NCI-H1694 (cell line): ENCODE results near the gene KCTD13.
"Not testable (repeated sequence)": the region's sequence is repeated elsewhere in the genome, so short reads cannot be mapped to it uniquely, and the experiment has no call there.

Experiments
- DNase-seq: peaks from one replicate; lab custom pipeline; 2025; lab: John Stamatoyannopoulos, UW

Gene KCTD13

GRCh38 chr16:29877266-29877961 lies 48.6 kb downstream of the KCTD13 start:
- DNase-seq: no peak

- no peak for DNase-seq
These were observed 49.3 kb downstream of the KCTD13 start for GRCh38 chr16:29876594-29877249.

GRCh38 chr16:29876217-29876593 lies 49.8 kb downstream of the KCTD13 start:
- no peak for DNase-seq

GRCh38 chr16:29875206-29875605 lies 50.8 kb downstream of the KCTD13 start:
- DNase-seq: no peak

- no peak for DNase-seq
These were observed 52.7 kb downstream of the KCTD13 start for GRCh38 chr16:29873319-29873718.

DNA sequence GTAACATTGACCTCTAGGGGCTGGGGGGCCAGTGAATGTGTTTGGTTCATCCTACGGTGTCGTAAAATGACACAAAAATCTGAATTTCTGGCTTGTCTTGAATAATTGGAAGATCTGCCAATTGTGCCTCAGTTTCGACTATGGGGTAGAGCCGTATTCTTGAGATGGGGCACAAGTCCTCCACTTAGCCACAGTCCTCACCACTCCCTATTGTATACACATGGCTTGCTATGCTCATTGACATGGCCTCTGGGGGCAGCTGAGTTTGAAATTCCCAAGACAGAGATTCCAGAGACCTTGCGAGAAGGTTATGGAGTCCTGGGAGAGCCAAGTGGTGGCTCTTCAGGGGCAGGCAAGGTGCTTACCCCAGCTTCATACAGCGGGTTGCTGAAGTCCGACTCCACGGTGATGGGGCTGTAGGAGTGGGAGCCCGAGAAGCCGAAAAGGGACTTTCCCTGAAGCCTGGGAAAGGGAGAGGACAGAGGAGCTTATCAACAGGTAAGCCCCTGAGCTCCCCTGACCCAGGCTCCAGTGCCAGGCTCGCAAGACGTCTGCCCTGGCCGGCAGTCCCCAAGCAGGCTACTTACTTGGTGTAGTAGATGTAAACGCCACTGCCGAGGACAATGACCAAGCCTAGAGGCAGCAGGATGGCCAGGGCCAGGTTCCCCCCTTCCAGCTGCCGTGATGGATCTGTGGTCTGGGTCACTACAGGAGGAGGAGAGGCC lies 54.0 kb downstream of the KCTD13 start:
- no peak for DNase-seq

DNA sequence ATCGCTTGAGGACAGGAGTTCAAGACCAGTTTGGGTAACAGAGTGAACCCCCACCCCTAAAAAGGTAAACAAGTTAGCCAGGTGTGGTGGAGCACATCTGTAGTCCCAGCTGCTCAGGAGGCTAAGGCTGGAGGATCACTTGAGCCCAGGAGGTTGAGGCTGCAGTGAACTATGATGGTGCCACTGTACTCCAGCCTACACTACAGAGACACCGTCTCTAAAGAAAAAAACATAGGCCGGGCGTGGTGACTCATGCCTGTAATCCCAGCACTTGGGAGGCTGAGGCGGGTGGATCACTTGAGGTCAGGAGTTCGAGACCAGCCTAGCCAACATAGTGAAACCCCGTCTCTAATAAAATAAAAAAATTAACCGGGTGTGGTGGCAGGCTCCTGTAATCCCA lies 57.0 kb downstream of the KCTD13 start:
- DNase-seq: not testable (repeated sequence)

DNA sequence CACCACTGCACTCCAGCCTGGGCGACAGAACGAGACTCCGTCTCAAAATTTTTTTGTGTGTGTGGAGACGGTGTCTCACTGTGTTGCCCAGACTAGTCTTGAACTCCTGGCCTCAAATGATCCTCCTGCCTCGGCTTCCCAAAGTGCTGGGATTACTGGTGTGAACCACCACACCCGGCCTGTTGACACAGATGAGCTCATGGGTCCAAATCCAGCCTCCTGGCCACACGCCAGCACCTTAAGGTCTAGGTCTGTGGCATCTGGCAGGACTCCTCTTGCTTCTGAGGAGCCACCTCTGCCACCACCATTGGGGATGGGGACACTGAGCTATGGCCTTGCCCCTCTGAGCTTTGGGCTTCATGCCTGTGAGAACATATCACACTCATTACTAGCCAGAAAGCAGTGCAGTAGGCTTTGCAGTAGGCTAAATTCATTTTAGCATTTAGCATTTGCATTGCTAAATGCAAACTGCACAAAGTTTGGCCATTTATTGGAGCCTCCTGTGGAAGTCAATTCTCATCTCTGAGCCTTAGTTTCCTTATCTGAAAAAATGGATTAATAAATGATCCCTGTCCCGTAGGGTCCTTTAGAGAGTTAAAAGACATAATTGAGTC lies 57.5 kb downstream of the KCTD13 start:
- no peak for DNase-seq

- no peak for DNase-seq
These were observed 61.8 kb downstream of the KCTD13 start for GRCh38 chr16:29864205-29864604.

GRCh38 chr16:29863669-29863984 lies 62.4 kb downstream of the KCTD13 start:
- no peak for DNase-seq

GRCh38 chr16:29862884-29863668 lies 63.0 kb downstream of the KCTD13 start, which contains the start of gene CDIPT:
Gene CDIPT, minus strand, starts transcription at chr16:29863226. Its CDS starts 369 bp downstream, at chr16:29862857.
- DNase-seq: peak; percentile 91

- DNase-seq: no peak
These were observed 63.6 kb downstream of the KCTD13 start for GRCh38 chr16:29862383-29862883.

DNA sequence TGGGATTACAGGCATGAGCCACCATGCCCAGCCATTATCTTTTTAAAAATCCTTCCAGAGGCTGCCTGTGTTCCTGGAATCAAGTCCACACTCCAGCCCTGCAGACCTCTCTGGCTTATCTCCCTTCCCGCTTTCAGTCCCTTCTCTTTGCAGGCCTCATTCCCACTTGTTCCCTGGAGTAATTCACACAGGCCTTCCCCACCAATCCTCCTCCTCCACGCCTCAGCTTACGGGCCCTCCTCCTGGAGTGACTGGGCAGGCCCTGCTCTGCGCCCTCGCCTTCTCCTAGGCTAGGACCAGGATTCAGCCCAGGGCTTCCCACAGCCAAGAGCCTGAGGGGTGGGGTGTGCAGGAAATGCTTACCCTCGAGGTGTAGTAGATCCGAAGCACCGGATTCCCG lies 65.8 kb downstream of the KCTD13 start:
- no peak for DNase-seq

- no peak for DNase-seq
These were observed 67.1 kb downstream of the KCTD13 start for GRCh38 chr16:29858974-29859373.

DNA sequence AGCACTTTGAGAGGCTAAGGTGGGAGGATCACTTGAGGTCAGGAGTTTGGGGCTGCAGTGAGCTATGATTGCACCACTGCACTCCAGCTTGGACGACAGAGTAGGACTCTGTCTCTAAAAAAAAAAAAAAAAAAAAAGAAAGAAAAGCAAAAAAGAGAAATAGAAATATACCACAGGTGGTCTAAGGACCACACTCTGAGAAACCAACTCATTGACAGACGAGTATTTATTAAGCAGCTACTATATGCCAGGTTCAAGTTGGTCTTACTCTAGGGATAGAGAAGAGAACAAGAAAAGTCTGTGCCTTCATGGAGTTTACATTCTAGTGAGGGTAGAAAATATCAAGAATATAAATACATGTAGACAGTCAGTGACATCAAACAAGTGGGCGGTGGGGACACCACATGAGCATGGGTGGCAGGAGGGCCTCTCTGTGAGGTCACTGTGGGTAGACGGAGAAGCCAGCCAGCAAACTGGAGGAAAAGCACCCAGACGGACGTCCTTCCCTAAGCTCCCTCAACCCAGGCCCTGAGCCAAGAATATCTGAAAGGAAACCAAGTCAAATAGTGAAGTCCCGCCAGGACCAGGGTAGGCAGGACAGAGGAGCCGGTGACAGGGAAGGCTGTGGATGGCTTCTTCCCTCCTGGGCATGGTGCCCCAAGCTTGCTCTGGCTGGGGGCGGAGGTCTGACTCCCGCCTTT lies 67.7 kb downstream of the KCTD13 start:
- no peak for DNase-seq

- DNase-seq: peak; percentile 10
These were observed 68.8 kb downstream of the KCTD13 start for GRCh38 chr16:29857133-29857760.
